HG02852 (cell line): ENCODE results near the gene CACNA2D3.
"Not testable (repeated sequence)": the region's sequence is repeated elsewhere in the genome, so short reads cannot be mapped to it uniquely, and the experiment has no call there.

Source experiments
- ATAC-seq: cut with Tn5 transposase; IDR thresholded peaks from one replicate; pipeline ENCODE4 v1.9.1; 2021; ENCODE audit warnings: mild to moderate bottlenecking, moderate library complexity; ENCODE audit not compliant: unreplicated experiment

CACNA2D3 gene

GRCh38 chr3:54122324-54123002 lies at the start of gene CACNA2D3:
CACNA2D3 (plus strand) TSS chr3:54122552.
- ATAC-seq = no peak

GRCh38 chr3:54073386-54073785 lies 49.0 kb upstream of the CACNA2D3 start:
- ATAC-seq = no peak

- no peak for ATAC-seq
Measured at GRCh38 chr3:54079314-54079713, 43.0 kb upstream of the CACNA2D3 start.

- ATAC-seq = no peak
Measured at GRCh38 chr3:54079730-54080325, 42.5 kb upstream of the CACNA2D3 start.

- no peak for ATAC-seq
Measured at GRCh38 chr3:54083921-54084320, 38.4 kb upstream of the CACNA2D3 start.

GRCh38 chr3:54085936-54086335 lies 36.4 kb upstream of the CACNA2D3 start:
- ATAC-seq = no peak

GRCh38 chr3:54086652-54087405 lies 35.5 kb upstream of the CACNA2D3 start:
- ATAC-seq = no peak

GRCh38 chr3:54087581-54088410 lies 34.6 kb upstream of the CACNA2D3 start:
- no peak for ATAC-seq

- ATAC-seq = no peak
Measured at GRCh38 chr3:54093491-54094248, 28.7 kb upstream of the CACNA2D3 start.

- no peak for ATAC-seq
Measured at GRCh38 chr3:54094926-54095325, 27.4 kb upstream of the CACNA2D3 start.

GRCh38 chr3:54099381-54099780 lies 23.0 kb upstream of the CACNA2D3 start:
- no peak for ATAC-seq

GRCh38 chr3:54104084-54104483 lies 18.3 kb upstream of the CACNA2D3 start:
- ATAC-seq = no peak

GRCh38 chr3:54116129-54116528 lies 6.2 kb upstream of the CACNA2D3 start:
- ATAC-seq = not testable (repeated sequence)

- ATAC-seq = no peak
Measured at GRCh38 chr3:54120657-54121413, 1.5 kb upstream of the CACNA2D3 start.

- no peak for ATAC-seq
Measured at GRCh38 chr3:54121414-54122323, 683 bp upstream of the CACNA2D3 start.

- no peak for ATAC-seq
Measured at GRCh38 chr3:54123003-54123775, 837 bp downstream of the CACNA2D3 start.

- no peak for ATAC-seq
Measured at GRCh38 chr3:54123776-54124196, 1.4 kb downstream of the CACNA2D3 start.

- no peak for ATAC-seq
Measured at GRCh38 chr3:54125300-54125699, 2.9 kb downstream of the CACNA2D3 start.
